Esophagus squamous epithelium (tissue), 5 donors: ENCODE measurements around the gene BCL11B. TPM values are rescaled to one million over a fixed set of nuclear protein-coding genes. Genes with fewer than 3 reads are reported as not detected.

Experiments used
- DNase-seq: peaks from one replicate; lab custom pipeline; 2025; lab: John Stamatoyannopoulos, UW
- H3K27ac ChIP-seq, 4 donors: fragments of 200-600 bp; sonication (generic); one replicate each; pipeline ENCODE4 v1.5.1; 2016 to 2019; ENCODE audit warnings: mild to moderate bottlenecking in 1 of 4
- H3K27me3 ChIP-seq, 4 donors: fragments of 200-600 bp; sonication (generic); 1 replicate in 3 of 4; 2 replicates in 1 of 4; pipeline versions ENCODE4 v1.5.1 to v1.6.0; 2017 to 2021; ENCODE audit warnings: antibody characterized with exemption in 1 of 4
- H3K36me3 ChIP-seq, 3 donors: fragments of 200-600 bp; sonication (generic); one replicate each; pipeline ENCODE4 v1.5.1; 2016 to 2019
- H3K4me1 ChIP-seq, 3 donors: fragments of 200-600 bp; sonication (generic); one replicate each; pipeline ENCODE4 v1.5.1; 2017 to 2019
- H3K4me3 ChIP-seq, 4 donors: fragments of 200-600 bp; sonication (generic); 1 replicate in 3 of 4; 2 replicates in 1 of 4; pipeline ENCODE4 v1.5.1; 2016 to 2019; ENCODE audit warnings: mild to moderate bottlenecking in 2 of 4, moderate library complexity in 1 of 4
- H3K9me3 ChIP-seq, 3 donors: fragments of 200-600 bp; sonication (generic); one replicate each; pipeline ENCODE4 v1.5.1; 2016 to 2019
- CTCF ChIP-seq, 6 experiments: fragments of 450-650 bp in 4 of 6; fragments of 200-600 bp in 2 of 6; sonication (generic) in 2 of 6; IDR thresholded peaks; one replicate each; pipeline ENCODE4 v1.5.1; 2016 to 2019; ENCODE audit warnings: antibody characterized with exemption in 6 of 6, mild to moderate bottlenecking in 4 of 6, moderate library complexity in 4 of 6
- POLR2A ChIP-seq, 4 donors: fragments of 450-650 bp; IDR thresholded peaks; one replicate each; pipeline ENCODE4 v1.6.1; 2017; ENCODE audit warnings: antibody characterized with exemption in 4 of 4, mild to moderate bottlenecking in 4 of 4, moderate library complexity in 3 of 4
- WGBS, 2 donors: methylation state at CpG; one replicate each; pipeline ENCODE4 v1.1.5; 2018; 5-methylcytosine and 5-hydroxymethylcytosine counted together
- intact Hi-C: fragments of 100-400 bp; cut with DNase I; formaldehyde crosslinking; loops from one replicate; pipeline ENCODE4 v1.15.0; 2022
- total RNA-seq, 4 donors: library from RNA; depleted of rRNA; stranded (reverse); fragments of >200 nt; gene quantifications; one replicate each; pipeline ENCODE4 v1.1.0, GENCODE V29; 2016
- donor health status: DM: yes; HTN: yes; CAD: no.

BCL11B gene
- total RNA-seq, 4 donors from 2014 or later, result 10.1 to 19.3 (median 12.9) TPM

- Histone ChIP-seq H3K4me1 (peaks cover 0 to 19% (median 9%) of the 10 kb centered on the region in 3 donors), H3K4me3 (no peak overlapping the region), H3K36me3 (no peaks in the 10 kb centered on the region), H3K9me3 (no peaks in the 10 kb centered on the region), H3K27me3 (peaks cover 0 to 9% (median 0%) of the 10 kb centered on the region in 4 donors), H3K27ac (peak overlapping the region in 2 of 4 donors; percentile 28 to 38)
- no peak for DNase-seq
- intact Hi-C loops, result no loop called here
- TF ChIP-seq POLR2A (IDR thresholded peaks at IDR 0.05), result no peak
- no peak for TF ChIP-seq CTCF (IDR thresholded peaks at IDR 0.05)
- WGBS, 2 donors, result 24 to 35% methylated on average over 2 to 8 of the region's 9 CpGs
Observed at GRCh38 chr14:99127651-99128167, 144.3 kb downstream of the BCL11B start.

GRCh38 chr14:99125616-99126431 is 146.2 kb downstream of the BCL11B start:
- peaks cover 0 to 19% (median 9%) of the 10 kb centered on the region in 3 donors for H3K4me1 ChIP-seq
- H3K36me3 ChIP-seq, result no peaks in the 10 kb centered on the region
- no peak overlapping the region for H3K27ac ChIP-seq
- no peaks in the 10 kb centered on the region for H3K9me3 ChIP-seq
- TF ChIP-seq POLR2A (IDR thresholded peaks at IDR 0.05), result no peak
- no peak for TF ChIP-seq CTCF (IDR thresholded peaks at IDR 0.05)
- H3K4me3 ChIP-seq, result no peak overlapping the region
- no peak for DNase-seq
- H3K27me3 ChIP-seq, result peaks cover 0 to 15% (median 0%) of the 10 kb centered on the region in 4 donors
- intact Hi-C loops, result no loop called here
- WGBS, 2 donors, result 55 to 72% methylated on average over 3 of the region's 4 CpGs

GRCh38 chr14:99125113-99125512 is 146.9 kb downstream of the BCL11B start:
- WGBS, 2 donors, result 84 to 94% methylated on average over 7 to 8 of the region's 10 CpGs
- no peak for DNase-seq

GRCh38 chr14:99124482-99125105 is 147.4 kb downstream of the BCL11B start:
- WGBS, 2 donors, result 100% methylated on average over 2 of the region's 10 CpGs; no CpG with 5 or more reads in 1 of the 2 donors
- intact Hi-C loops, result no loop called here
- Histone ChIP-seq H3K4me3 (no peak overlapping the region), H3K36me3 (no peaks in the 10 kb centered on the region), H3K9me3 (no peaks in the 10 kb centered on the region), H3K27me3 (peaks cover 0 to 26% (median under 1%) of the 10 kb centered on the region in 4 donors), H3K27ac (no peak overlapping the region), H3K4me1 (peaks cover 0 to 19% (median 9%) of the 10 kb centered on the region in 3 donors)
- no peak for TF ChIP-seq CTCF (IDR thresholded peaks at IDR 0.05)
- TF ChIP-seq POLR2A (IDR thresholded peaks at IDR 0.05), result no peak
- DNase-seq, result no peak

More at GRCh38 chr14:99125113-99125512, 146.9 kb downstream of the BCL11B start:
- Histone ChIP-seq H3K36me3 (no peaks in the 10 kb centered on the region), H3K27ac (no peak overlapping the region), H3K4me3 (no peak overlapping the region), H3K27me3 (peaks cover 0 to 20% (median 0%) of the 10 kb centered on the region in 4 donors), H3K4me1 (peaks cover 0 to 19% (median 9%) of the 10 kb centered on the region in 3 donors), H3K9me3 (no peaks in the 10 kb centered on the region)
- intact Hi-C loops, result no loop called here
- TF ChIP-seq CTCF (IDR thresholded peaks at IDR 0.05), result no peak
